SK-N-SH treated with all-trans-retinoic acid at 6 μM for 48 hours (cell line): ENCODE measurements around the gene KREMEN1.

ENCODE experiments used
- ATAC-seq: fragments of 200-7000 bp; cut with Tn5 transposase; 3 replicates; pipeline ENCODE4 v1.9.1; 2020; ENCODE audit warnings: mild to moderate bottlenecking, moderate library complexity
- BACH2 ChIP-seq: fragments of 250-450 bp; sonication (Bioruptor Pico); IDR thresholded peaks from 2 replicates; pipeline ENCODE4 v1.9.0; 2021; ENCODE audit warnings: mild to moderate bottlenecking, borderline replicate concordance
- CSDC2 ChIP-seq: fragments of 250-450 bp; sonication (Bioruptor Pico); IDR thresholded peaks from 2 replicates; pipeline ENCODE4 v1.5.0; 2020; ENCODE audit warnings: mild to moderate bottlenecking, moderate library complexity
- CSRNP3 ChIP-seq: fragments of 250-450 bp; sonication (Bioruptor Pico); IDR thresholded peaks from 2 replicates; pipeline ENCODE4 v1.5.1; 2021; ENCODE audit warnings: mild to moderate bottlenecking, moderate library complexity
- ESRRG ChIP-seq: fragments of 250-450 bp; sonication (Bioruptor Pico); IDR thresholded peaks from 2 replicates; pipeline ENCODE4 v1.6.1; 2021; ENCODE audit warnings: mild to moderate bottlenecking
- ISL1 ChIP-seq: fragments of 250-450 bp; sonication (Bioruptor Pico); IDR thresholded peaks from 2 replicates; pipeline ENCODE4 v2.1.2; 2022; ENCODE audit warnings: mild to moderate bottlenecking, moderate library complexity
- OSR1 ChIP-seq: fragments of 250-450 bp; sonication (Bioruptor Pico); IDR thresholded peaks from 2 replicates; pipeline ENCODE4 v1.8.0; 2022; ENCODE audit warnings: moderate library complexity, mild to moderate bottlenecking, inconsistent platforms
- PATZ1 ChIP-seq: fragments of 250-450 bp; sonication (Bioruptor Pico); IDR thresholded peaks from 2 replicates; pipeline ENCODE4 v1.8.0; 2020; ENCODE audit warnings: mild to moderate bottlenecking, moderate library complexity, borderline replicate concordance
- PPARA ChIP-seq: fragments of 250-450 bp; sonication (Bioruptor Pico); IDR thresholded peaks from 2 replicates; pipeline ENCODE4 v1.5.0; 2020; ENCODE audit warnings: mild to moderate bottlenecking, borderline replicate concordance
- SNAI2 ChIP-seq: fragments of 250-450 bp; sonication (Bioruptor Pico); IDR thresholded peaks from 2 replicates; pipeline ENCODE4 v1.5.0; 2020; ENCODE audit warnings: mild to moderate bottlenecking, moderate library complexity
- TCF4 ChIP-seq: fragments of 250-450 bp; sonication (Bioruptor Pico); IDR thresholded peaks from 2 replicates; pipeline ENCODE4 v1.8.0; 2021; ENCODE audit warnings: mild to moderate bottlenecking, moderate library complexity, borderline replicate concordance
- TOX ChIP-seq: fragments of 250-450 bp; sonication (Bioruptor Pico); IDR thresholded peaks from 2 replicates; pipeline ENCODE4 v1.8.0; 2021; ENCODE audit warnings: mild to moderate bottlenecking, moderate library complexity, borderline replicate concordance
- ZC3H10 ChIP-seq: fragments of 250-450 bp; sonication (Bioruptor Pico); IDR thresholded peaks from 2 replicates; pipeline ENCODE4 v1.5.1; 2021; ENCODE audit warnings: mild to moderate bottlenecking, moderate library complexity
- ZFP30 ChIP-seq: fragments of 450-650 bp; formaldehyde crosslinking; IDR thresholded peaks from 2 replicates; pipeline ENCODE4 v1.5.0; 2022; ENCODE audit warnings: mild to moderate bottlenecking, moderate library complexity
- ZNF565 ChIP-seq: fragments of 450-650 bp; formaldehyde crosslinking; conservative IDR thresholded peaks from 2 replicates; pipeline ENCODE4 v1.5.0; 2020; ENCODE audit warnings: low read depth, mild to moderate bottlenecking, moderate library complexity
- ZNF70 ChIP-seq: fragments of 450-650 bp; formaldehyde crosslinking; IDR thresholded peaks from 2 replicates; pipeline ENCODE4 v1.5.0; 2020; ENCODE audit warnings: mild to moderate bottlenecking, moderate library complexity
- ZNF8 ChIP-seq: fragments of 450-650 bp; formaldehyde crosslinking; IDR thresholded peaks from 2 replicates; pipeline ENCODE4 v1.5.0; 2020; ENCODE audit warnings: mild to moderate bottlenecking, moderate library complexity
- TF ChIP-seq, protein P1 (sequence below): fragments of 250-450 bp; sonication (Bioruptor Pico); IDR thresholded peaks from 2 replicates; pipeline ENCODE4 v1.5.1; 2020; ENCODE audit warnings: low read depth, mild to moderate bottlenecking, moderate library complexity
- TF ChIP-seq, protein P2 (sequence below): fragments of 250-450 bp; sonication (Bioruptor Pico); IDR thresholded peaks from 2 replicates; pipeline ENCODE4 v1.8.0; 2021; ENCODE audit warnings: low read depth, mild to moderate bottlenecking, moderate library complexity, borderline replicate concordance
- TF ChIP-seq, protein P3 (sequence below): fragments of 250-450 bp; sonication (Bioruptor Pico); IDR thresholded peaks from 2 replicates; pipeline ENCODE4 v1.5.0; 2020; ENCODE audit warnings: mild to moderate bottlenecking, moderate library complexity

The KREMEN1 gene

DNA sequence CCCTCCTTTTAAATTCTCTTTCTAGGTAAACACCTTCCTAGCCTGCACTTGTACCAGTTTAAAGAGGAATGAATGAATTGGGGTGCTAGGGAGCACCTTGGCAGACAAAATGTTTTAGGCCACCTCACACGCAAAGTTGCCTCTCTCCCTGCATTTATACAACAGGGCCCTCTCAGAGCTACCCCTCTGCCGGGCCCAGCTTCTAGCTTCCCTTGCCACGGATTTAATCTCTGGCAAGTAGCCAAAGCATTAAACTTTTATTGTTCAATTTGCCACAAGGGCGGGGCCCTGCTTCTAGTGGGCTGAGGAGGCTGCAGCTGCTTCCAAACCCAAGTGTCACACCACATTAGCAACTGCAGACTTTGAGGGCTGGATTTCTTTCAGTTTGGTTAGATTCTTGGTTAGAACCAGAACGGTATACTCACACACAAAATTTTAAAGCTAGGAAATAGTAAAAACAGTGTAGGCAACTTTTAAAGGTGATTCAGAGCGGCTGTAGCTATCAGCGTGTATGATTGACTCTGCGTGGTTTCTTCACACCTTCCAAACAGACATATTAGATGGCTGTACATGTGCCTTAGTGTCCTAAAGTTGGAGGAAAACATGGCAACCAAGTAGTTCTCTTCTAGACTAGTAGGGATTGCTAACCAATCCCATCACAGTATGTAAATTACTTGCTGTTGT, 6.5 kb downstream of the KREMEN1 start:
- TF ChIP-seq CSRNP3 (CRISPR knock-in tag) = no peak
- TF ChIP-seq, protein P1, sequence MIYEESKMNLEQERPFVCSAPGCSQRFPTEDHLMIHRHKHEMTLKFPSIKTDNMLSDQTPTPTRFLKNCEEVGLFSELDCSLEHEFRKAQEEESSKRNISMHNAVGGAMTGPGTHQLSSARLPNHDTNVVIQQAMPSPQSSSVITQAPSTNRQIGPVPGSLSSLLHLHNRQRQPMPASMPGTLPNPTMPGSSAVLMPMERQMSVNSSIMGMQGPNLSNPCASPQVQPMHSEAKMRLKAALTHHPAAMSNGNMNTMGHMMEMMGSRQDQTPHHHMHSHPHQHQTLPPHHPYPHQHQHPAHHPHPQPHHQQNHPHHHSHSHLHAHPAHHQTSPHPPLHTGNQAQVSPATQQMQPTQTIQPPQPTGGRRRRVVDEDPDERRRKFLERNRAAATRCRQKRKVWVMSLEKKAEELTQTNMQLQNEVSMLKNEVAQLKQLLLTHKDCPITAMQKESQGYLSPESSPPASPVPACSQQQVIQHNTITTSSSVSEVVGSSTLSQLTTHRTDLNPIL (CRISPR knock-in tag) = no peak
- TF ChIP-seq ZC3H10 (CRISPR knock-in tag) = no peak
- TF ChIP-seq TOX (CRISPR knock-in tag) = no peak
- TF ChIP-seq ZNF70 = no peak
- TF ChIP-seq, protein P2, sequence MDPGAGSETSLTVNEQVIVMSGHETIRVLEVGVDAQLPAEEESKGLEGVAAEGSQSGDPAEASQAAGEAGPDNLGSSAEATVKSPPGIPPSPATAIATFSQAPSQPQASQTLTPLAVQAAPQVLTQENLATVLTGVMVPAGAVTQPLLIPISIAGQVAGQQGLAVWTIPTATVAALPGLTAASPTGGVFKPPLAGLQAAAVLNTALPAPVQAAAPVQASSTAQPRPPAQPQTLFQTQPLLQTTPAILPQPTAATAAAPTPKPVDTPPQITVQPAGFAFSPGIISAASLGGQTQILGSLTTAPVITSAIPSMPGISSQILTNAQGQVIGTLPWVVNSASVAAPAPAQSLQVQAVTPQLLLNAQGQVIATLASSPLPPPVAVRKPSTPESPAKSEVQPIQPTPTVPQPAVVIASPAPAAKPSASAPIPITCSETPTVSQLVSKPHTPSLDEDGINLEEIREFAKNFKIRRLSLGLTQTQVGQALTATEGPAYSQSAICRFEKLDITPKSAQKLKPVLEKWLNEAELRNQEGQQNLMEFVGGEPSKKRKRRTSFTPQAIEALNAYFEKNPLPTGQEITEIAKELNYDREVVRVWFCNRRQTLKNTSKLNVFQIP (CRISPR knock-in tag) = no peak
- no peak for TF ChIP-seq ZNF565 (CRISPR knock-in tag)
- no peak for TF ChIP-seq OSR1 (CRISPR knock-in tag)
- no peak for TF ChIP-seq BACH2
- no peak for TF ChIP-seq PATZ1
- no peak for TF ChIP-seq CSDC2 (CRISPR knock-in tag)
- no peak for TF ChIP-seq ISL1 (CRISPR knock-in tag)
- no peak for TF ChIP-seq ESRRG (CRISPR knock-in tag)
- TF ChIP-seq TCF4 (CRISPR knock-in tag) = no peak
- TF ChIP-seq ZNF8 (CRISPR knock-in tag) = no peak
- TF ChIP-seq PPARA (CRISPR knock-in tag) = no peak
- no peak for TF ChIP-seq ZFP30 (CRISPR knock-in tag)
- ATAC-seq = no peak

- 0 out of 2 replicates have a peak, but pooled peaks have one; percentile 4 for TF ChIP-seq ZNF70
- TF ChIP-seq TCF4 (CRISPR knock-in tag) = peak; percentile 92
- 0 out of 2 replicates have a peak, but pooled peaks have one; percentile 45 for TF ChIP-seq SNAI2 (CRISPR knock-in tag)
- TF ChIP-seq, protein P3, sequence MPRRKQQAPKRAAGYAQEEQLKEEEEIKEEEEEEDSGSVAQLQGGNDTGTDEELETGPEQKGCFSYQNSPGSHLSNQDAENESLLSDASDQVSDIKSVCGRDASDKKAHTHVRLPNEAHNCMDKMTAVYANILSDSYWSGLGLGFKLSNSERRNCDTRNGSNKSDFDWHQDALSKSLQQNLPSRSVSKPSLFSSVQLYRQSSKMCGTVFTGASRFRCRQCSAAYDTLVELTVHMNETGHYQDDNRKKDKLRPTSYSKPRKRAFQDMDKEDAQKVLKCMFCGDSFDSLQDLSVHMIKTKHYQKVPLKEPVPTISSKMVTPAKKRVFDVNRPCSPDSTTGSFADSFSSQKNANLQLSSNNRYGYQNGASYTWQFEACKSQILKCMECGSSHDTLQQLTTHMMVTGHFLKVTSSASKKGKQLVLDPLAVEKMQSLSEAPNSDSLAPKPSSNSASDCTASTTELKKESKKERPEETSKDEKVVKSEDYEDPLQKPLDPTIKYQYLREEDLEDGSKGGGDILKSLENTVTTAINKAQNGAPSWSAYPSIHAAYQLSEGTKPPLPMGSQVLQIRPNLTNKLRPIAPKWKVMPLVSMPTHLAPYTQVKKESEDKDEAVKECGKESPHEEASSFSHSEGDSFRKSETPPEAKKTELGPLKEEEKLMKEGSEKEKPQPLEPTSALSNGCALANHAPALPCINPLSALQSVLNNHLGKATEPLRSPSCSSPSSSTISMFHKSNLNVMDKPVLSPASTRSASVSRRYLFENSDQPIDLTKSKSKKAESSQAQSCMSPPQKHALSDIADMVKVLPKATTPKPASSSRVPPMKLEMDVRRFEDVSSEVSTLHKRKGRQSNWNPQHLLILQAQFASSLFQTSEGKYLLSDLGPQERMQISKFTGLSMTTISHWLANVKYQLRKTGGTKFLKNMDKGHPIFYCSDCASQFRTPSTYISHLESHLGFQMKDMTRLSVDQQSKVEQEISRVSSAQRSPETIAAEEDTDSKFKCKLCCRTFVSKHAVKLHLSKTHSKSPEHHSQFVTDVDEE (CRISPR knock-in tag) = 0 out of 2 replicates have a peak, but pooled peaks have one; percentile 52
- TF ChIP-seq, protein P1 (CRISPR knock-in tag) = no peak
- ATAC-seq = no peak; the same call in 1 of the 3 replicates
Observed at GRCh38 chr22:29080106-29080975, 7.5 kb downstream of the KREMEN1 start.
